ENCODE results near the gene WDR45.

Gene WDR45

DNA sequence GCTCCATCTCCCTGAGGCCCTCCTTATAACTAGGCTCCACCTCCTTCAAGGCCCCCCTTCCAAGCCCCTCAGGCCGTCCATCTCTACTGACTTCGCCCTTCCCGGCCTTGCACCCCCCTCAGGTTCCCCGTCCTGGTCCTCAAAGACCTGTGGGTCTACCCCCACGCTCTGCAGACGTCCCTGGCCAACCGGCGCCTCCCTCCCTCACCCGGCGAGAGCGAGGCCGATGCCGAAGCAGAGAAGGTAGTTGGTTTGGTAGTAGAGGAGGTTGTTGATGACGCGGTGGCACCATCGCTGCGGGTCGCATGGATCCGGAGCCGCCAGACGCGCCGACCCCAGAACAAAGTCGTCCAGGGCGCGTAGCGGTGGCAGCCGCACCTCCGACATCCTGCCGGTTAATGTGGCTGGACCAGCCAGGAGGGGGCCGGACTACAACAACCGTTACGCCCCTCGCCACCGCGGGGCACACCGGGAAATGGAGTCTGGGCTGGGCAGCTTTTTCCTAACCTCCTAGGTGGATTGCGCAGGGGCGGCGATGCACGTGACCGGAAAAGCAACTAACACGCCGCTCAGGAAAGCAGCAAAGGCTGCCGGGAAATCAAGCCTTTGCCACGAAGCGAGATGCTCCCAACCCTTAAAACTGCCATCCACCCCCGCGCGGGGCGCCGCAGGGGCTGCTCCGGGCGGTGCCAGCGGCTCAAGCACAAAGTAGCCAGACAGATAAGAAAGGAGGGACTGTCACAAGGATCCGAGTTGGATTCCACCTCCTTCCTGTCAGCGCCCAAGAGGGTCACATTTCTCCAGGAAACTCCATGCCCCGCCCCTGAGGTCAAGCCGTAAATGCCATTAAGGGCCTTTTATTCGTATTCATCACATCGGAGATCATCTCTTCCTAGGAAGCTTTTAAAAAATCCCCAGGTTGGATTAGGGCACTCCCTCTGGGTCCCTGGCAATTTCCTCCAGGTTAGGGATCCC, 5.8 kb downstream of the WDR45 start, which contains the start of gene PRAF2:
PRAF2 (minus strand) TSS at position 402 of the 975 bp plus-strand sequence; CDS start at position 387, 15 bp downstream.
- DNase-seq = peak; percentile 87 to 89

DNA sequence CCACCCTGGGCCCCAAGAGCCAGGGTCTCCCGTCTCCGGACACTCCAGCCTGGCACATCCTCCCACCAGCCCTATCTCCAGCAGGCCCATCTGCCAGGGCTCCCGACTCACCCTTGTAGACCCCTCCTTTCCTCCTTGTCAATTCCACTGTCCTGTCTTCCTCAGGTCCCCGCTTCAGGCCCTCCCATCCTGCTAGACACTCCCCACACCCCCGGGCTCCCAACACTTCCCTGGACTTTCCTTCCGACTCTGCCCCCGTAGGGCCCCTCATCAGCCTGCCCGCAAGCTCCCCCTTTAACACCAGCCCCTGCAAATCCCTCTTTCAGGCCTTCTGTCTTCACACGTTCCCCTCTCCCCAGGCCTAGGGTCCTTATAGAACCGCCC, 7.0 kb downstream of the WDR45 start:
- DNase-seq = no peak

DNA sequence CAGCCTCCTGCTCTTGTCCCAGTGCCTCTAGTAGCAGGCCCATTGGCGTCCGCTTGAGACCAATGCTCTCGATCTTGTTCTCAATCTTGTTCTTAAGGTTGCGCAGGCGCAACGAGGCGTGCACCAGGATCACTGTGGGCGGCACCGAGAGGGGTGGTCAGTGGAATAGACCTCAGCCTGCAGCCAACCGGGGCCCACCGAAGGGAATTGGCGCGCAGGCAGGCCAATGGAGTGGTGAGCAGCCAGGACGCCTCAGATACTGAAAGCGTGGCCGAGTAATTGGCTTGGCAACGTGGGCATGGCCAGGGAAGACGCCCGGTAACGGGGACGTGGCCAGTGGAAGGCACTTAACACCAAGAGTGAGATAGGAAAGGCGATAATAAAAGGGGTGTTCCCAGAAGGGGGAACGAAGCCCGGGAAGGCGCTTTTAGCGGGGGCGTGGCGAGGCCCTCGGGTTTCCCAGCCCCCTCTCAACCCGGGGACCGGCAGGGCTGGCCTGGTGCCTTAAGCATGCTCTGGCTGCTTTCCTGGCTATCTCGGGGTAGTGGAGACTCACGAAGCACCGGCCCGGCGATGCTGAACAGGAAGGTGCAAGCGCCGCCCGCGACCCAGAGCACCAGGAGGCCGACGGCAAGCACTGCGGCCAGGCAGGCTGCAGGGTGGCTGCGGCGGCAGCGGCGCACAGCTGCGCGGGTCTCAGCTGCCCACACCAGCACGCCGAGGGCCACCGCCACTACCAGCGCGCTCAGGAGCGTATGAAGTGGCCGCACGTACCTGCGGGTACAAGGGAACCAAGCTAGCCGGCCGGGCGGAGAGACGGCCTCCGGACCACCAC, 7.6 kb downstream of the WDR45 start:
- no peak for DNase-seq

DNA sequence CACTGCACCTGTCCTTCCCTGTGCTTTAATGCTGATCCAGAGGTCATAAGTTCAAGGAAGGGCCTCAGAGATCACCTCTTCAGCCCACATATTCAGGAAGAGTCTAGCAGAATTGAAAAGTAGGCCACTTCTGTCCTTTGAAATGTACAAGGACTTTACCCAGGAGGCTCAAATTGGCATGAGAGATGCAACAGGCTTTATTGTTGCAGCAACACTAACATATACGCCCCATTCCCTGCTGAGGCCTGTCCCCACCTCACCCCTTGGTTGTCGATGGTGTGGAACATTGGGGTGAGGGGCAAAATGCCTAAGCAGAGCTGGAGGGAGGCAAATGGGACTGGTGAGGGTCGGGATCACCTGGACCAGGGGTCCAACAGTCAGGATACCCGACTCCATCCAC, 8.7 kb downstream of the WDR45 start:
- no peak for DNase-seq

DNA sequence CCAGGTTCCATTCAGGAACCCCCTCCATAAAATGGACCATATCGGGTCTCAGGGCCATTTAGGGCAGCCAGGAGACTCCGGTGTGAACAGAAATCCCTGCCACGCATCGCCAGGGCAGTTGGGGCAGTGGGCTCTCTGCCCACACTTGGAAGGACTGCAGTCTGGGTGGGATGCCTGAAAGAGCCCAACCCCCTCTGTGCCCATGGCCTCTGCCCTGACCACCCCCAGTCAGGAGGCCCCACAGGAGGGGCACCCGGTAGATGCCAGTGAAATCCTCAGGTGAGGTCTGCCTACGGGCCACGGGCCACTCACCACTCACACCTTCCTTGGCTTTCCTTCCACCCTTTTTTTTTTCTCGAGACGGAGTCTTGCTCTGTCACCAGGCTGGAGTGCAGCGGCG, 10.6 kb downstream of the WDR45 start:
- DNase-seq = no peak

DNA sequence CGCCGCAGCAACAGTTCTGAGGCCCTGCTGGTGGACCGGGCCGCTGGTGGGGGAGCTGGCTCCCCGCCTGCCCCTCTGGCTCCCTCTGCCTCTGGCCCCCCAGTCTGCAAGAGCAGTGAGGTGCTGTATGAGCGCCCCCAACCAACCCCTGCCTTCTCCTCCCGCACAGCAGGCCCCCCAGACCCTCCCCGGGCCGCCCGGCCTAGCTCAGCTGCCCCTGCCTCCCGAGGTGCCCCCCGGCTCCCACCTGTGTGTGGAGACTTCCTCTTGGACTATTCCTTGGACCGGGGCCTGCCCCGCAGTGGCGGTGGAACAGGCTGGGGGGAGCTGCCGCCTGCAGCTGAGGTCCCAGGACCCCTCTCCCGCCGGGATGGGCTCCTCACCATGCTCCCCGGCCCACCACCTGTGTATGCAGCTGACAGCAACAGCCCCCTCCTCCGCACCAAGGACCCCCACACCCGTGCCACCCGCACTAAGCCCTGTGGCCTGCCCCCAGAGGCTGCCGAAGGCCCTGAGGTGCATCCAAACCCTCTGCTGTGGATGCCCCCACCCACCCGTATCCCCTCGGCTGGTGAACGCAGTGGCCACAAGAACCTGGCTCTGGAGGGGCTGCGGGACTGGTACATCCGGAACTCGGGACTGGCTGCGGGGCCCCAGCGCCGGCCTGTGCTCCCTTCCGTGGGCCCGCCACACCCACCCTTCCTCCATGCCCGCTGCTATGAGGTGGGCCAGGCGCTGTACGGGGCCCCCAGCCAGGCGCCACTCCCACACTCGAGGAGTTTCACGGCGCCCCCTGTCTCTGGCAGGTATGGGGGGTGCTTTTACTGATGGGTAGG, 12.2 kb downstream of the WDR45 start:
- DNase-seq = no peak

DNA sequence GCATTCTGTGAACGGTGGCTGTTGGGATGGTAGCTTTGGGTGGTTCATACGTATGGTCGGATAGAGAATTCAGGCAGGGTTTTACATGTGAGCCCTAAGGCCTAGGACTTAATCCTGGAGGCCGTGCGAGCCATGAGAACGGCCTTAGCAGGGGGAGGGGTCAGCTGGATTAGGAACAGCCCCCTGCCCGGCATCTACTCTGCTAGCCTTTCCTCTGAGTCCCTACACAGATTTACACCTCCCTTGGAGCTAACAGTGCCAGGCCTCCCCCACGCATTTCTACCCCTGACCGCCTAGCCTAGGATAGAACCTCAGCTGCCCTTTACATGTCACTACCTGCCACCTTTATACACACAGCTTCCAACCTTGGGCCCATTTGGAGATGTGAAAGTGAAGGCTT, 13.0 kb downstream of the WDR45 start:
- no peak for DNase-seq

DNA sequence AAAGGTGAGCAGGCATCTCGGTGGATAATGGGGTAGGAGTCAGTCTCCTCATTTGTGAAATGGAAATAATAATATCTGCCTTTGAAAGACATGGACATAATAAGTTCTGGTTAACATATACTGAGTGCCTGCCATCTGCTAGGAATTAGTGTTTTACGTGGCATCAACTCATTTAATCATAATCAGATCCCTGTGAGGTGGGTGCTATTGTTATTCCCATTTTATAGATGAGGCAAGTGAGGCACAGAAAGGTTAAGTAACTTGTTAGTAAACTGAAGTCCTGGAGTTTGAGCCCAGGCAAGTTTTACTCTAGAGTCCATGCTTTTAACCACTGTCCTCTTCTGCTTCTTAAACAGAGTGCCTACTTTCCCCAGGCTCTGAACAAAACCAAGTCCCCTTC, 13.4 kb downstream of the WDR45 start:
- DNase-seq = no peak

DNA sequence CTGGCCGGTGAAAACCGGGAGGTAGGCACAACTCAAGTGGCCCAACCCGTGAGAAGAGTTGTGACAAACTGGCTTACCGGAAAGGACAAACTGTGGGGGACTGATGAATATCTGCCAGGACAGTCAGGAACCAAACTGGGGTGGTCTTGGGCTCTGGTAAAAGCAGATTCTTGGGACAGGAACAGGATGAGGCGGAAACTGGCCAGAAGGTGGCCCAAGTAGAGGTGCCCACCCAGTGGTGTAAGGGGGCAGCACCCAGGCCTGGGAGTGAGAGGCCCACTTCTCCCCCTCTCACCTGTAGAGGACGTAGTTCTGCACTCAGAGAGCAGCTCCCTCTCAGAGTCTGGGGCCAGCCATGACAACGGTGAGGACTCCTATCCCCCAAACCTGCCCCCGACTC, 15.0 kb downstream of the WDR45 start:
- no peak for DNase-seq

DNA sequence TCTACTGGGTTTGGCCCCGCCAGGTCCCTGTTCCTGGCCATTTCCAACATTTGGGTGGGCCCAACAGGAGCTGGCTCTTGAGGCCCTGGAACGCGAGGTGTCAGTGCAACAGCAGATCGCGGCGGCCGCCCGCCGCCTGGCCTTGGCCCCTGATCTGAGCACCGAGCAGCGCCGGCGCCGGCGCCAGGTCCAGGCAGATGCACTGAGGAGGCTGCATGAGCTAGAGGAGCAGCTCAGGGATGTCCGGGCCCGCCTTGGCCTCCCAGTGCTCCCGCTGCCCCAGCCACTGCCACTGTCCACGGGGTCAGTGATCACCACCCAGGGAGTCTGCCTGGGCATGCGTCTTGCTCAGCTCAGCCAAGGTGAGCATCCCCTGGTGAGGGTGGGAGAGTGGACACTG, 15.4 kb downstream of the WDR45 start:
- no peak for DNase-seq

DNA sequence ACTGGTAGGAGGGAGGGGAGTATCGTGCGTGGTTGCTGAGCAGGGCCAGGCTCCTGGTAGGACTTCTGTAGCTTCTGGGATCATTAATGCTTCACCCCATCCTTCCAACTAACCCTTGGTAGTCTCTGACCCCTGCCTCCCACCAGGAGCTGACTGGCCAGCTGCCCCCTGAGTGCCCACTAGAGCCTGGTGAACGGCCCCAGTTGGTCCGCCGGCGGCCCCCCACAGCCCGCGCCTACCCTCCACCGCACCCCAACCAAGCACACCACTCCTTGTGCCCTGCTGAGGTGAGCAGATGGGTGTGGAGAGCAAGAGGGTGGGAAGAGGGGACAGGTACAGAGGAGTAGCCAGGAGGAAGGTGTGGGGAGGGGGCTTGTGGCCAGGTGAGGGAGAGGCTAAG, 16.0 kb downstream of the WDR45 start:
- DNase-seq = no peak

DNA sequence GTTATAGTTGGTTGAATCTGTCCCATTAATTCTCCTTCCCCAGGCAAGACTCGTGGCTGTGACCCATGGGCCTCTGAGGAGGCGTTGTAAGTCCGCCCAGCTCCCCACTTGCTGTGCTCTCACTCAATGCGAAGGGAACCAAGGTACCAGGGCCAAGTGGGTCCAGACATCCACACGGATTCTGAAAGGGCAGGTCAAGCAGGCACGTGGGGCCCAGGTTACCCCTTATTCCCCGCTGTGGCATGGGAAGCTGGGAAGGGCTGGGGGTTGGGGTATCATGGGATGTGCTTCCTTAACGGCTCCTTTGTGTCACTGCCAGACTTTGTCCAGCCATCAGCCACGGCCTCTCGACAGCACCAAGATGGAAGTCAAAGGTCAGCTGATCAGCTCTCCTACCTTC, 17.8 kb downstream of the WDR45 start:
- no peak for DNase-seq

DNA sequence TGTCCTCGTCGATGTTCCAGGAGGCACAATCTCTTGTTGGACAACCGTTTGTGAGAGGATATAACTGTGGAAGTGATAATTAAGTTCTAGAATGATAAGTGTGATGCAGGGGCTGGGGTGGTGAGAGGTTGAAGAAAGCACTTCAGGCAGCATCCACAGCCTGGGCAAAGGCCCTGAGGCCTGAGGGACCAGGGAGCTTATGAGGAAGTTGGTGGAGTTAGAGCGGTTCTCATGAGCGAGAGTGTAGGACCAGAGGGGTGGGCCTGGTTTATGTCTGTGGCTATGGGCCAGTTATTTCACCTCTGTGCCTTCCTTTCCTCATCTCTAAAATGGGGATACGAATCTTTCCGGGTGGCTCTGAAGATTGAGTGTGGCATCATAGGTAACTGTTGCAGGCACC, 18.2 kb downstream of the WDR45 start:
- DNase-seq = no peak

DNA sequence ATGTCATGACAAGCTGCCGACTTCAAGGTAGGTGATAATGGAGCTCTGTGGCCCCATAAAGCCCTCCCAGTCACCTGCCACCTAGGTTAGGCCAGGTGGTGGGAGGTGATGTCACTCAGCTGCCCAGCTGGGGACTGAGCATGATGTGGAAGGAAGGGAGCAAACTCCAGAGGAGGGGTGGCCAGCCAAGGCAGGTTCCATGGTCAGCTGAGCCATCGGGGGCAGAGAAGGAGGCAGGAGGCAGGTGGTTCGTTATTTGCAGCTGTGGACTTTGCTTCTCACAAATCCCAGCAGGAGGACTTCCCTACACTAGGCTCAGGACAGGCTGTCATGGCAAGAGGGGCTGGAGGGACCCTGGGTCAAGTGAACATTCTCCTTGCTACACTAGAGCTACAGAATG, 18.8 kb downstream of the WDR45 start:
- DNase-seq = no peak

DNA sequence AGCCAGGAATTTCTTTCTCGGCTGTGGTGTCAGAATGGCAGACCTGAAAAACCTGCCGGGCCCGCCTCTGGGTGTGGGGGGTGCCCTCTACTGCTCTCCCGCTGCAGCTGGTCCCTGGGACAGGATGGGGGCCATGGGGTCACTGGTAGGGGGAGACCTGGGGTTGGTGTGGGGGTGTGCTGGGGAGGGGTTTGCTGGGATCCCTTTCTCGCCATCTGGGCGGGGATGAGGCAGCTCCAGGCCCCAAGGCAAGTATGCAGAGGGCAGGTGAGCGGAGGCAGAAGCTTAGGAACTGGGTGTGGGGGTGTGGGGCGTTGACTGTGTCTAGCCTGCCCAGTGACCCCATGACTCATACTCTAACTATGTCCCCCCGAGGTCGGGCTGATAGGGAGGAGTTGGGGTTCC, 20.0 kb downstream of the WDR45 start:
- DNase-seq = no peak

DNA sequence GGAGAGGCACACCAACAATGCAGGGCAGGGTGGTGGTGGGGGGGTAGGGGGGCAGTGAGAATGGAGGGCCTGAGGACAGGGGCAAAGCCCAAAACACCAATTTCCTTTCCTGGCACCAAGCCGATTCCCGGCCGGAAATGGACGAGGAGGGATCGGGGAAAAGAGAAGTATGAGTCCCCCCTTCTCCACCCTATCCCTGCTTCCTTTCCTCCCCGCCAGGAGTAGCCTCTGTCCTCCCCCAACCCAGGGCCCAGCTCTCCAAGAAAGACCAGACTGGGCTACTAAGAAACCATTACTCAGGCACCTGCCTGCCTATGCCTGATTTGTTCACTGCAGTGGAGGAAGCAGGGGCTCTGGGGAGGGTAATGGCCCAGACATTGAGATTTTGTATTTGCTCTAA, 20.5 kb downstream of the WDR45 start:
- no peak for DNase-seq

DNA sequence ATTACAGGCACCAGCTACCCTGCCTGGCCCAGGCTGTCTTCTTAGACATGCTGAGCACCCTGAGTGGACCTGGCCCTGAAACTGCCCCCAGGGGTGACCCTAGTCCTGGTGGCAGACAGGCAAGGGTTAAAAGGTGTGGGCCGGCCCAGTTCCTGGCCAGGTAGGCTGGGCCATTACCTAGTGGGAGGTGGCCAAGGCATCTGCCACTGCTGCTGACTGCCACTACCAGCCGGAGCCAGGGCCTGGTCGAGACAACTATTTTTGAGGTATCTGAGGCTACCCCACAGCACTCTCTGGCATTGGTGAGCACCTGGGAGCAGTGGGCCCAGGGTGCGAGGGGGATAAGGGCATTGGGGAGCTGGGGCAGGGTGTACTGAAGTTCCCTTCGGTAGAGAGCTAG, 20.9 kb downstream of the WDR45 start, which contains the start of gene CCDC120:
CCDC120 (plus strand) TSS at position 206 of the 400 bp plus-strand sequence. CDS start 3,043 bp downstream, outside the sequence.
- DNase-seq = no peak

DNA sequence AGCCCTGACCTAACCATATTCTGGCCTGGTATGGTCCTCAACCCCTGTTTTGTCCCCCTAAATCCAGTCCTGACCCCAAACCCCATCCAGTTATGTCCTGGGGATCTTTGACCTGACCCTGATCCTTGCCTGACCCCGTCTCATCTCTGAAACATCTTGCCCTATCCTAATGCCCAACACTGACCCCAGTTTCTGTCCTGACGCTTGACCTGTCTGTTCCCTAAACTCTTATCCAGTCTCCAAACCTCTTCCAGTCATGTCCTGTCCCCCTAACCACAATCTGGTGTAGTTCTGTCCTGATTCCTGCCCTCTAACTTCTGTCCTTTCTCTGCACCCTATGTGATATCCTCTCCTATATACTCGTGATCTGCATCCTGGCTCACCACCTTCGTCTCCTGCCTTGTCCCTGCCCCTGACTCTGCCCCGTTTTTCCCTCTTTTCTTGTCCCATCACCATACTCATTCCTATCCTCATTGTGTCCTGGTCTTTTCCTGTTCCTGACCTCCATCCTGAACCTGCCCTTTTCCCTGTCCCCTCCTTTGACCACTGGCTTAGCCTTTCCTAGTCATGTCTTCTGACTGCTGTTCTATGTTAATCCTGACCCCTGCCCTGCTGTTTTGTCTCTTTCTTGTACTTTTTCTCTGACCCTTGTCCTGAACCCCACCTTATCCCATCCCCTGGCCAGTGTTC, 25.5 kb downstream of the WDR45 start:
- no peak for DNase-seq

DNA sequence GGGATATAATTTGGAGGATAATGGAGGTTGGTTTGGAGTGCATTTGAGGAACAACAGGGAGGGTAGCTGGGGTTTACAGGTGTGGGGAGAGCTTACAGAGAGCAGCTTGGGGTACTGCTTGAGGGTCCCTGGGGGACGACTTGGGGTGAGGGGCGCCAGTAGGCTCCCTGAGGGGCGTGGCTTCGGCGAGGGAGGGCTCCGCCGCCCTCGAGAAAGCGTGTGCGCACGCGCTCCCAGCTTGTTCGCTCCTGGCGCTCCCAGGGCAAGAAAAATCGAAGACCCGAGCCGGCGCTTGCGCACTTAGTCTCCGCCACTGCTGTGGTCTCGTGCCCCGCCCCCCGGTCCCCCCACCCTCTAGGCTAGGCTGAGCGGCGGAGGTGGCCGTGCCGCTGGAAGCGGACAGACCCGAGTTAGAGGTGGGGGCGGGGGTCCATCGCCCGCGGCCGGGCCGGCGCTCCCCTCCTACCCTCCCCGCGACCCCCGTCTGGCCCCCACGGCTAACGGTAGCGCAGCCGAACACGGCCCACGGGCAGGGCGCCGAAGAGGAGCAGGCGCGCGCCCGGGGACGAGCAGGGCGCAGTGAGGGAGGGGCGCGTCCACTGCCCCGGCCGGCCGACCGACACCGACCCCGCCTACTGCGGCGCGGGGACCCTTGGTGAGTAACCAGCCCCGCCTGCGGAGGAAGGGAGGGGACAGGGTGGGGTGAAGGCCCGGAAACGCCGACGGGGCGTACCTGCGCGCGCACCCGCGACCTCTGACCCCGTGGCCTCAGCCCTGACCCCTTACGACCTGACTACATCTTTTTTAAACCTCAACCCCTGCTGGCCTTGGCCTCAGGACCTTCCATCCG, 26.2 kb downstream of the WDR45 start:
- DNase-seq = peak; percentile 55 to 59

DNA sequence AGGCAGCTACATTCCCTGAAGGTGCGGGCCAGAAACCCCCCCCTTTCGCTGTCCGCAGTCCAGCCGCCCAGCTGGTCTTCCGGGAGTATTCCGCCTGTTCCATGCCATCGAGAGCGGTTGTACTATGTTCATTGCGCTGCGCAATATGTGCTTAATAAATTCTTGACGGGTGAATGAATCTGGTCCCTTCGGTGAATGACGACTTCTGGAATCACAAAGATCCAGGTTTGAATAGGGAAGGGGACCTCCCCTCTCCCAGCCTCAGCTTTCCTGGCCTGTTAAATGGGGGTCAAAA, 35.8 kb downstream of the WDR45 start:
- no peak for DNase-seq

DNA sequence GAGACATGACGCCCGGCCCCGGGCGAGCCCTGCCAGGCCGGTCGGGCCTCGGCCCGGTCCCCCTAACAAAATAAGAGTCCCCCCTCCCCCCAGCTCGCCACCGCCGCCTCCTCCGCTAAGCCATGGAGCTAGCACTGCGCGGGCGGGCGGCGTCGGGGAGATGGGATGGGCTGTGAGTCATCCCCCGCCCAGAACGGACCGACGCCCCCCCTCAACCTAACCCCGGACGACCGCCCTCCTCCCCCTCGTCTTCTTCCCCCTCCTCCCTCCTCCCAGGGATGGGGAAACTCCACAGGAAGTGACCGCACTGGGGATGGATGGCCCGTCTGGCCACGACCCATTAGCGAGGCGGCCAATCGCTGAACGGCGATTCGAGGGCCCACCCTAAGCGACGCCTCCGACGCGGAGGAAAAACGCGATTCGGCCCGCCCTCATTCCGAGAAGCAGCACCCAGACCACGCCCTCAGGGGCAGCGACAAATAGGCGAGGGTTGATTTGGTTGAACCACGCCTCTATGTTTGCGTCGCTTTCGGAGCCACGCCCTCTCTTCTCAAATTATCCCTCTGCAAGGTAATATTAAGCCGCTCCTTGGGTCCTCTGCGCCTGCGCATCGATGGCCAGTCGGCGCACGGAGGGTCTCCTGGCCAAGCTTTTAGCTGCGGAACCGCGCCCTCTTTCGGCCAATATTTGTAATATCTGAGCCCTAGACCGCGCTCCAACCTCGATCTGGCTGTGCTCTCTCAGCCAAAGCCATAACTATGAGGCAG, 36.3 kb downstream of the WDR45 start, which contains the start of gene TFE3:
TFE3 (minus strand) TSS at position 138 of the 767 bp plus-strand sequence; CDS start at position 7, 131 bp downstream.
- DNase-seq = peak; percentile 96 to 97

Data from SHP77 (cell line).